GM12891 (cell line): Measurements from ENCODE around the gene COPS7A.

Experiments
- POLR2A ChIP-seq: IDR thresholded peaks from 2 replicates; pipeline ENCODE4 v1.6.1; 2011; ENCODE audit warnings: low read depth, low read length, control low read depth
- POLR2AphosphoS5 ChIP-seq: IDR thresholded peaks from 2 replicates; pipeline ENCODE4 v1.6.1; 2011; ENCODE audit warnings: low read depth, low read length, control low read depth
- SPI1 ChIP-seq: IDR thresholded peaks from 2 replicates; pipeline ENCODE4 v1.6.1; 2011; ENCODE audit warnings: low read depth, low read length, control low read depth
- TAF1 ChIP-seq: IDR thresholded peaks from 2 replicates; pipeline ENCODE4 v1.6.1; 2011; ENCODE audit warnings: low read depth, low read length, control low read depth

DNA sequence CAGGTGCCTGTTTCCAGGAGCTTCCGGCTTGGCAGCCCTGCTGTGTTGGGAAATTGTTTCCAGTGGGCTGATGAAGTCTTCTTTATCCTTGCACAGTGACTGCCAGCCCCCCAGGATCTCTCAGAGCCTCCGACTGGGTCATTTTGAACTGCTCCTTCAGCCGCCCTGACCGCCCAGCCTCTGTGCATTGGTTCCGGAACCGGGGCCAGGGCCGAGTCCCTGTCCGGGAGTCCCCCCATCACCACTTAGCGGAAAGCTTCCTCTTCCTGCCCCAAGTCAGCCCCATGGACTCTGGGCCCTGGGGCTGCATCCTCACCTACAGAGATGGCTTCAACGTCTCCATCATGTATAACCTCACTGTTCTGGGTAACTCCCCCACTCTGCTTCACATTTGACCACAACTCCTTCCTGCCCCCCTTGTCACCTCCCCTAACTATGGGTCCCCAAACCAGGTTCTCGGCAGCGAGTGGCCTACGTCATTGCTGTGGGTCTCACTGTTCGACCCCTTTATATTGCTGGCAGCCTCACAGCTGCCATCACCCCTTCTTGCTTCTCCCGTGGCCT, 50.7 kb downstream of the COPS7A start:
- TF ChIP-seq POLR2AphosphoS5: no peak
- TF ChIP-seq POLR2A: no peak
- TF ChIP-seq TAF1: no peak
- no peak for TF ChIP-seq SPI1
